HS-27A (cell line): ENCODE measurements around the gene FLII.
"Not testable (repeated sequence)": the region's sequence is repeated elsewhere in the genome, so short reads cannot be mapped to it uniquely, and the experiment has no call there.

Experiments used
- DNase-seq: peaks from one replicate; pipeline ENCODE4 v3.0.0-alpha.2; 2012; ENCODE audit warnings: low read depth, missing footprints

Gene FLII

GRCh38 chr17:18258356-18259038 lies at the start of gene FLII:
TSS of gene FLII (minus strand) at chr17:18258738. CDS start at chr17:18258690, 48 bp downstream.
- DNase-seq, result peak; percentile 58

GRCh38 chr17:18303206-18303605 lies 44.7 kb upstream of the FLII start:
- not testable (repeated sequence) for DNase-seq

GRCh38 chr17:18300725-18301480 lies 42.4 kb upstream of the FLII start:
- no peak for DNase-seq

GRCh38 chr17:18298061-18298460 lies 39.5 kb upstream of the FLII start:
- not testable (repeated sequence) for DNase-seq

- DNase-seq, result no peak
Observed at GRCh38 chr17:18291718-18292540, 33.4 kb upstream of the FLII start.

- DNase-seq, result no peak
Observed at GRCh38 chr17:18285296-18285695, 26.8 kb upstream of the FLII start.

- DNase-seq, result no peak
Observed at GRCh38 chr17:18281788-18282187, 23.2 kb upstream of the FLII start.

GRCh38 chr17:18280766-18281371 lies 22.3 kb upstream of the FLII start:
- DNase-seq, result no peak

GRCh38 chr17:18280249-18280648 lies 21.7 kb upstream of the FLII start:
- no peak for DNase-seq

- no peak for DNase-seq
Observed at GRCh38 chr17:18278867-18279266, 20.3 kb upstream of the FLII start.

GRCh38 chr17:18277076-18277475 lies 18.5 kb upstream of the FLII start:
- no peak for DNase-seq

GRCh38 chr17:18270046-18270931 lies 11.8 kb upstream of the FLII start:
- no peak for DNase-seq

- DNase-seq, result no peak
Observed at GRCh38 chr17:18267927-18268711, 9.6 kb upstream of the FLII start.

- no peak for DNase-seq
Observed at GRCh38 chr17:18267366-18267765, 8.8 kb upstream of the FLII start.

GRCh38 chr17:18263885-18264682 lies 5.5 kb upstream of the FLII start:
- DNase-seq, result no peak

- DNase-seq, result no peak
Observed at GRCh38 chr17:18262641-18263040, 4.1 kb upstream of the FLII start.

- DNase-seq, result no peak
Observed at GRCh38 chr17:18262111-18262510, 3.6 kb upstream of the FLII start.

- DNase-seq, result no peak
Observed at GRCh38 chr17:18261659-18262058, 3.1 kb upstream of the FLII start.

GRCh38 chr17:18261146-18261515 lies 2.6 kb upstream of the FLII start:
- DNase-seq, result peak; percentile 34
